H1 (cell line): Measurements from ENCODE around the gene IGSF1.

Experiments used
- POLR2AphosphoS5 ChIP-seq: IDR thresholded peaks from 2 replicates; pipeline ENCODE4 v1.6.1; 2011; ENCODE audit warnings: low read depth, low read length
- SUZ12 ChIP-seq: fragments of 200-600 bp; sonication (generic); IDR thresholded peaks from 2 replicates; pipeline ENCODE4 v1.6.1; 2012; ENCODE audit warnings: mild to moderate bottlenecking, inconsistent platforms, low read length, moderate library complexity, mixed read lengths
- TF ChIP-seq, protein P1 (sequence below), 3 experiments: IDR thresholded peaks; 1 replicate in 2 of 3; 2 replicates in 1 of 3; pipeline versions ENCODE4 v1.5.1 to v1.6.1; 2011; ENCODE audit warnings: low read length in 3 of 3, mild to moderate bottlenecking in 3 of 3, inconsistent platforms in 2 of 3, low read depth in 1 of 3, moderate library complexity in 1 of 3; ENCODE audit not compliant: insufficient read depth in 1 of 3; ENCODE audit errors: control extremely low read depth in 1 of 3
- TF ChIP-seq, protein P2 (sequence below): IDR thresholded peaks from 2 replicates; pipeline ENCODE4 v1.6.1; 2011; ENCODE audit warnings: low read length, improper control_type of control experiment

DNA sequence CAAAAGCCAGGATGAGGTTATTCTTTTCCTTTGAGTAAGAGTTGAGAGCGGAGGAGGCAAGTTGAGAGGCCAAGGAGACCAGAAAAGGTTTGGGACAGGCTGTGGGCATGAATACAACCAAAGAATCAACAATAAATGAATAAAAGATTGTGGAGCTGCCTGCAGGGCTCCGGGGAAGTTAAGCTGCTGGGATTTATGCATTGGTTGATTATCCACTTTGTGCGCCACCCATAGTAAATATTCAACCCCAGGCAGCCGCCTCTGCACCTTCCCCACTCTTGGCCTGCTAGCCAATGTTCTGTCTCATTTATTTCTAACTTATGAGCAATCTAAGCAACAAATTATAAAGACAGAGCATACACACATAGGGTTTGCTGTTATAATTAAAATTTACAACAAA is 28.2 kb upstream of the IGSF1 start:
- TF ChIP-seq POLR2AphosphoS5 (no peak), SUZ12 (no peak)
- TF ChIP-seq, protein P1, sequence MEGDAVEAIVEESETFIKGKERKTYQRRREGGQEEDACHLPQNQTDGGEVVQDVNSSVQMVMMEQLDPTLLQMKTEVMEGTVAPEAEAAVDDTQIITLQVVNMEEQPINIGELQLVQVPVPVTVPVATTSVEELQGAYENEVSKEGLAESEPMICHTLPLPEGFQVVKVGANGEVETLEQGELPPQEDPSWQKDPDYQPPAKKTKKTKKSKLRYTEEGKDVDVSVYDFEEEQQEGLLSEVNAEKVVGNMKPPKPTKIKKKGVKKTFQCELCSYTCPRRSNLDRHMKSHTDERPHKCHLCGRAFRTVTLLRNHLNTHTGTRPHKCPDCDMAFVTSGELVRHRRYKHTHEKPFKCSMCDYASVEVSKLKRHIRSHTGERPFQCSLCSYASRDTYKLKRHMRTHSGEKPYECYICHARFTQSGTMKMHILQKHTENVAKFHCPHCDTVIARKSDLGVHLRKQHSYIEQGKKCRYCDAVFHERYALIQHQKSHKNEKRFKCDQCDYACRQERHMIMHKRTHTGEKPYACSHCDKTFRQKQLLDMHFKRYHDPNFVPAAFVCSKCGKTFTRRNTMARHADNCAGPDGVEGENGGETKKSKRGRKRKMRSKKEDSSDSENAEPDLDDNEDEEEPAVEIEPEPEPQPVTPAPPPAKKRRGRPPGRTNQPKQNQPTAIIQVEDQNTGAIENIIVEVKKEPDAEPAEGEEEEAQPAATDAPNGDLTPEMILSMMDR (IDR thresholded peaks at IDR 0.05; ENCODE audit: control extremely low read depth in 1 of 3, insufficient read depth in 1 of 3, low read depth in 1 of 3, low read length in 3 of 3): no peak
- TF ChIP-seq, protein P2, sequence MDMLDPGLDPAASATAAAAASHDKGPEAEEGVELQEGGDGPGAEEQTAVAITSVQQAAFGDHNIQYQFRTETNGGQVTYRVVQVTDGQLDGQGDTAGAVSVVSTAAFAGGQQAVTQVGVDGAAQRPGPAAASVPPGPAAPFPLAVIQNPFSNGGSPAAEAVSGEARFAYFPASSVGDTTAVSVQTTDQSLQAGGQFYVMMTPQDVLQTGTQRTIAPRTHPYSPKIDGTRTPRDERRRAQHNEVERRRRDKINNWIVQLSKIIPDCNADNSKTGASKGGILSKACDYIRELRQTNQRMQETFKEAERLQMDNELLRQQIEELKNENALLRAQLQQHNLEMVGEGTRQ: no peak
